ENCODE results near the gene MPRIP. TPM values are rescaled to one million over a fixed set of nuclear protein-coding genes. Genes with fewer than 3 reads are reported as not detected.

MPRIP gene
- total RNA-seq, 1 experiment from 2014 or later = 140 TPM

DNA sequence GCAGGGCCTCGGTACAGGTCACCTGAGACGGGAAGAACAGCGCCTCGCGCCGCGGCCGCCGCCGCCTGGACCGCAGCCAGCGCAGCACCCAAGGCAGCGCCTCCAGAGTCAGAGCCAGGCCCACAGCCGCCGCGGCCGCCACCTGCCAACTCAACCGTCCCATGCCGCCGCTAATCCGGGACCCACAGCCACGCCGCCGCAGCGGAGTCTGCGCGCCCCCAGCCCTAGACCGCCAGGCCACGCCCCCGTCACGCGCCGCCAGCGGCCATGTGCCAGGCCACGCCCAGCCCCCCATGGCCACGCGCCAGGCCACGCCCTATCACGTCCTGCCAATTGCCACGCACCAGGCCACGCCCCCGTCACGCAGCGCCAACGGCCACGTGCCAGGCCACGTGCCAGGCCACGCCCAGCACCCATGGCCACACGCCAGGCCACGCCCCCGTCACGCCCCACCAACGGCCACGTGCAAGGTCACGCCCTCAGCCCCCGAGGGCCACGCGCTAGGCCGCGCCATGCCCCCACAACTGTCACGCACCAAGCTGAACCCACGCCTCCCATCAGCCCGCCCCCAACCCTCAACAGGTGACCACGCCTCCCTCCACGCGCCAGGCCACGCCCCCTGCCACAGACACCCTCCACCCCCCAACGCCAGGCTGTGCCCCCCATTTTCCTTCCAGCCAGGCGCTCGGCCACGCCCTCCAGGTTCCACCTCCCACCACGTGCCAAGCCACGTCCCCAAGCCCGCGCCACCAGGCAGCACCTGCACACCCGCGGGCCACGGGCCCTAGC, 164.1 kb downstream of the MPRIP start, which contains the start of gene PLD6 (continued):
- TF ChIP-seq PRDM15 (CRISPR knock-in tag; IDR thresholded peaks at IDR 0.05) (0 out of 2 replicates have a peak, but pooled peaks have one; percentile 45), ZNF532 (CRISPR knock-in tag; IDR thresholded peaks at IDR 0.05; ENCODE audit: borderline replicate concordance) (no peak), ZNF512 (CRISPR knock-in tag; IDR thresholded peaks at IDR 0.05; ENCODE audit: borderline replicate concordance) (no peak), E2F1 (CRISPR knock-in tag; IDR thresholded peaks at IDR 0.05) (no peak), IRF1 (CRISPR knock-in tag; IDR thresholded peaks at IDR 0.05) (peak; percentile 76; the same call in 1 of the 2 replicates), MAX (CRISPR knock-in tag; IDR thresholded peaks at IDR 0.05) (peak; percentile 79; the same call in 1 of the 2 replicates), TEAD4 (CRISPR knock-in tag; IDR thresholded peaks at IDR 0.05) (no peak), ATF1 (CRISPR knock-in tag; IDR thresholded peaks at IDR 0.05) (no peak), ERG (CRISPR knock-in tag; IDR thresholded peaks at IDR 0.05) (peak; percentile 75; the same call in 1 of the 2 replicates), TP53 (CRISPR knock-in tag; IDR thresholded peaks at IDR 0.05) (peak; percentile 78; the same call in 1 of the 2 replicates), ATF6 (CRISPR knock-in tag; IDR thresholded peaks at IDR 0.05) (no peak), KAT7 (CRISPR knock-in tag; IDR thresholded peaks at IDR 0.05; ENCODE audit: borderline replicate concordance) (no peak), OVOL2 (CRISPR knock-in tag; IDR thresholded peaks at IDR 0.05; ENCODE audit: borderline replicate concordance) (no peak), ETV6 (CRISPR knock-in tag; IDR thresholded peaks at IDR 0.05) (0 out of 2 replicates have a peak, but pooled peaks have one; percentile 34), USF1 (CRISPR knock-in tag; IDR thresholded peaks at IDR 0.05) (peak; percentile 79; the same call in 1 of the 2 replicates), MYBL2 (CRISPR knock-in tag; IDR thresholded peaks at IDR 0.05) (0 out of 2 replicates have a peak, but pooled peaks have one; percentile 43), SMAD4 (CRISPR knock-in tag; IDR thresholded peaks at IDR 0.05) (no peak)
- TF ChIP-seq, protein P1, sequence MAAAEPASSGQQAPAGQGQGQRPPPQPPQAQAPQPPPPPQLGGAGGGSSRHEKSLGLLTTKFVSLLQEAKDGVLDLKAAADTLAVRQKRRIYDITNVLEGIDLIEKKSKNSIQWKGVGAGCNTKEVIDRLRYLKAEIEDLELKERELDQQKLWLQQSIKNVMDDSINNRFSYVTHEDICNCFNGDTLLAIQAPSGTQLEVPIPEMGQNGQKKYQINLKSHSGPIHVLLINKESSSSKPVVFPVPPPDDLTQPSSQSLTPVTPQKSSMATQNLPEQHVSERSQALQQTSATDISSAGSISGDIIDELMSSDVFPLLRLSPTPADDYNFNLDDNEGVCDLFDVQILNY (CRISPR knock-in tag; IDR thresholded peaks at IDR 0.05) = no peak
